Measurements from ENCODE around the gene FIS1.

DNA sequence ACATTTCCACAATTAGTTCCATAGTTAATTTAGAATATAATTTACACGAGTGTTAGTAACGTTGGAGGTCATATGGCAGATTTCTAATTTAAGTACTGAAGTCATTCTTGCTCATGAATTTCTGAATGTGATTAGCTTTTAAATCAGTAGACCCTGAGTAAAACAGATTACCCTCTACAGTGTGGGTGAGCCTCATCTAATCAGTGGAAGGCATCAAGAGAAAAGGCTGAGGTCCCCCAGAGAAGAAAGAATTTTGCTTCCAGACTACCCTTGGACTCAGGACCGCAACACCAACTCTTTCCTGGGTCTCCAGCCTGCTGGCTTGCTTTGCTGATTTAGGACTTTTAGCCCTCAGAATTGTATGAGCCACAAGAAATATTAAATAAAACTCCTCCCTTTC, 43.6 kb upstream of the FIS1 start:
- no peak for TF ChIP-seq POLR2AphosphoS5 (IDR thresholded peaks at IDR 0.05)
- TF ChIP-seq, protein P1, sequence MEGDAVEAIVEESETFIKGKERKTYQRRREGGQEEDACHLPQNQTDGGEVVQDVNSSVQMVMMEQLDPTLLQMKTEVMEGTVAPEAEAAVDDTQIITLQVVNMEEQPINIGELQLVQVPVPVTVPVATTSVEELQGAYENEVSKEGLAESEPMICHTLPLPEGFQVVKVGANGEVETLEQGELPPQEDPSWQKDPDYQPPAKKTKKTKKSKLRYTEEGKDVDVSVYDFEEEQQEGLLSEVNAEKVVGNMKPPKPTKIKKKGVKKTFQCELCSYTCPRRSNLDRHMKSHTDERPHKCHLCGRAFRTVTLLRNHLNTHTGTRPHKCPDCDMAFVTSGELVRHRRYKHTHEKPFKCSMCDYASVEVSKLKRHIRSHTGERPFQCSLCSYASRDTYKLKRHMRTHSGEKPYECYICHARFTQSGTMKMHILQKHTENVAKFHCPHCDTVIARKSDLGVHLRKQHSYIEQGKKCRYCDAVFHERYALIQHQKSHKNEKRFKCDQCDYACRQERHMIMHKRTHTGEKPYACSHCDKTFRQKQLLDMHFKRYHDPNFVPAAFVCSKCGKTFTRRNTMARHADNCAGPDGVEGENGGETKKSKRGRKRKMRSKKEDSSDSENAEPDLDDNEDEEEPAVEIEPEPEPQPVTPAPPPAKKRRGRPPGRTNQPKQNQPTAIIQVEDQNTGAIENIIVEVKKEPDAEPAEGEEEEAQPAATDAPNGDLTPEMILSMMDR (IDR thresholded peaks at IDR 0.05): no peak
